Gastroesophageal sphincter (tissue), 4 donors: ENCODE measurements around the gene ROR2. TPM values are rescaled to one million over a fixed set of nuclear protein-coding genes. Genes with fewer than 3 reads are reported as not detected.

Experiments used
- ATAC-seq: fragments of 150-250 bp; one replicate; pipeline ENCODE4 v1.9.1; 2016; ENCODE audit warnings: mild to moderate bottlenecking, moderate library complexity
- H3K27ac ChIP-seq, 4 donors: fragments of 200-600 bp; sonication (generic) in 3 of 4; 1 replicate in 3 of 4; 2 replicates in 1 of 4; pipeline ENCODE4 v1.5.1; 2016 to 2019
- H3K27me3 ChIP-seq: fragments of 200-600 bp; sonication (generic); one replicate; pipeline ENCODE4 v1.5.1; 2019
- H3K36me3 ChIP-seq, 2 donors: fragments of 200-600 bp; sonication (generic); one replicate each; pipeline ENCODE4 v1.5.1; 2019; ENCODE audit warnings: control low read depth in 1 of 2
- H3K4me1 ChIP-seq, 3 donors: fragments of 200-600 bp; sonication (generic); 1 replicate in 2 of 3; 2 replicates in 1 of 3; pipeline ENCODE4 v1.5.1; 2016 to 2019; ENCODE audit warnings: control low read depth in 2 of 3
- H3K4me3 ChIP-seq, 2 donors: fragments of 200-600 bp; sonication (generic); one replicate each; pipeline ENCODE4 v1.5.1; 2019; ENCODE audit warnings: mild to moderate bottlenecking in 1 of 2, moderate library complexity in 1 of 2
- H3K9me3 ChIP-seq, 3 donors: fragments of 200-600 bp; sonication (generic); one replicate each; pipeline ENCODE4 v1.5.1; 2017 to 2019; ENCODE audit warnings: control low read depth in 2 of 3
- EP300 ChIP-seq: sonication (generic); formaldehyde crosslinking; IDR thresholded peaks from one replicate; pipeline ENCODE4 v1.6.1; 2017; ENCODE audit warnings: antibody characterized with exemption, mild to moderate bottlenecking
- POLR2A ChIP-seq, 2 donors: fragments of 450-650 bp; IDR thresholded peaks; one replicate each; pipeline ENCODE4 v1.6.1; 2017; ENCODE audit warnings: antibody characterized with exemption in 2 of 2, mild to moderate bottlenecking in 2 of 2, moderate library complexity in 1 of 2
- POLR2AphosphoS5 ChIP-seq: sonication (generic); formaldehyde crosslinking; IDR thresholded peaks from one replicate; pipeline ENCODE4 v1.6.1; 2017; ENCODE audit warnings: antibody characterized with exemption
- WGBS, 2 donors: methylation state at CpG; one replicate each; pipeline ENCODE4 v1.1.5; 2018; ENCODE audit warnings: low coverage in 1 of 2; 5-methylcytosine and 5-hydroxymethylcytosine counted together
- total RNA-seq, 4 donors: library from RNA; depleted of rRNA; stranded (reverse); fragments of >200 nt; gene quantifications; one replicate each; pipeline ENCODE4 v1.1.0, GENCODE V29; 2016
- TF ChIP-seq, protein P1 (sequence below), 4 experiments: fragments of 200-600 bp in 2 of 4; fragments of 450-650 bp in 2 of 4; sonication (generic) in 1 of 4; IDR thresholded peaks; one replicate each; pipeline ENCODE4 v1.5.1; 2017 to 2019; ENCODE audit warnings: antibody characterized with exemption in 4 of 4, mild to moderate bottlenecking in 2 of 4, moderate library complexity in 2 of 4

ROR2 gene
- total RNA-seq, 4 donors from 2014 or later: 40.8 to 69.1 (median 63.2) TPM

DNA sequence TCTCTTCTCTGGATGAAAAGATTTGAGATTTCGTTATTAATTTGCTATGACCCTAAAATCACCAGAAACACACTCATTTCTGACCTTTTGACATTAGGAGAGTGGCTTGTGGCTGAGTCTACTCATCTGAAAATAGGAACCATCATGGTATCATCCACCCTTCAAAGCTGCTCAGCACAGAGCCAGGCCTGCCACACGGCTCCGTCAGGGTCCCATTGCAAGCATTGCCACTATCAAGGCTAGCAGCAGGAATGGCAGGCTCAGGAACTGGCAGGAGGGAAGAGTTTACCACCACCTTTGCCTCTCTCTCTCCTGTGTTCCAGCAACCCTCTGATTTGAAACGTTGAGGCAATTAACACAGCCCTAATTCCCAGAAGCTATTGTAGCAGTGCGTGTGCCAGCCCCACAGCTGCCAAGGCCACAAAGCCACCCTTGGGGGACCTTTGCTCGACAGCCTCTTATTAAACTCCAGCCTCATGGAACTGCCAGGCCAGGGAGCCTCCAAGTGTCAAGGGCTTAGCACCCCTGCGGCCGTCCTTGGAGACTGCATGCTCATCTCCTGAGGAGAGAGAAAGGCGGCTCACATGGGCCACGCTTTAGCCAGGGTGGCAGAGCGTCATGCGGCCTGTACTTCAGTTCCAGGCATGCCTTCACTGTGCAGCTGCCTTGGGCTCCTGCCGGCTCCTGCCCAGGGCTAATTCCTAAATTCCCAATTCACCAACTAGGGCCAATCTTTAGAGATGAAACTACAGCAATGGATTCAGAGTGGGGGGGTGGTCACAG, 145.9 kb downstream of the ROR2 start:
- WGBS, 2 donors: 70 to 83% methylated on average over 4 to 7 of the region's 13 CpGs
- H3K9me3 ChIP-seq: no peaks in the 10 kb centered on the region
- H3K27me3 ChIP-seq: no peaks in the 10 kb centered on the region
- H3K36me3 ChIP-seq: no peaks in the 10 kb centered on the region
- H3K4me3 ChIP-seq: no peak overlapping the region
- H3K4me1 ChIP-seq: peaks cover 11 to 88% (median 28%) of the 10 kb centered on the region in 3 donors
- TF ChIP-seq, protein P1, sequence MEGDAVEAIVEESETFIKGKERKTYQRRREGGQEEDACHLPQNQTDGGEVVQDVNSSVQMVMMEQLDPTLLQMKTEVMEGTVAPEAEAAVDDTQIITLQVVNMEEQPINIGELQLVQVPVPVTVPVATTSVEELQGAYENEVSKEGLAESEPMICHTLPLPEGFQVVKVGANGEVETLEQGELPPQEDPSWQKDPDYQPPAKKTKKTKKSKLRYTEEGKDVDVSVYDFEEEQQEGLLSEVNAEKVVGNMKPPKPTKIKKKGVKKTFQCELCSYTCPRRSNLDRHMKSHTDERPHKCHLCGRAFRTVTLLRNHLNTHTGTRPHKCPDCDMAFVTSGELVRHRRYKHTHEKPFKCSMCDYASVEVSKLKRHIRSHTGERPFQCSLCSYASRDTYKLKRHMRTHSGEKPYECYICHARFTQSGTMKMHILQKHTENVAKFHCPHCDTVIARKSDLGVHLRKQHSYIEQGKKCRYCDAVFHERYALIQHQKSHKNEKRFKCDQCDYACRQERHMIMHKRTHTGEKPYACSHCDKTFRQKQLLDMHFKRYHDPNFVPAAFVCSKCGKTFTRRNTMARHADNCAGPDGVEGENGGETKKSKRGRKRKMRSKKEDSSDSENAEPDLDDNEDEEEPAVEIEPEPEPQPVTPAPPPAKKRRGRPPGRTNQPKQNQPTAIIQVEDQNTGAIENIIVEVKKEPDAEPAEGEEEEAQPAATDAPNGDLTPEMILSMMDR (IDR thresholded peaks at IDR 0.05): no peak
- no peak for TF ChIP-seq EP300
- TF ChIP-seq POLR2A (IDR thresholded peaks at IDR 0.05): no peak
- no peak for TF ChIP-seq POLR2AphosphoS5
- peak overlapping the region in 2 of 4 donors; percentile 18 to 84 for H3K27ac ChIP-seq
- ATAC-seq: no peak

DNA sequence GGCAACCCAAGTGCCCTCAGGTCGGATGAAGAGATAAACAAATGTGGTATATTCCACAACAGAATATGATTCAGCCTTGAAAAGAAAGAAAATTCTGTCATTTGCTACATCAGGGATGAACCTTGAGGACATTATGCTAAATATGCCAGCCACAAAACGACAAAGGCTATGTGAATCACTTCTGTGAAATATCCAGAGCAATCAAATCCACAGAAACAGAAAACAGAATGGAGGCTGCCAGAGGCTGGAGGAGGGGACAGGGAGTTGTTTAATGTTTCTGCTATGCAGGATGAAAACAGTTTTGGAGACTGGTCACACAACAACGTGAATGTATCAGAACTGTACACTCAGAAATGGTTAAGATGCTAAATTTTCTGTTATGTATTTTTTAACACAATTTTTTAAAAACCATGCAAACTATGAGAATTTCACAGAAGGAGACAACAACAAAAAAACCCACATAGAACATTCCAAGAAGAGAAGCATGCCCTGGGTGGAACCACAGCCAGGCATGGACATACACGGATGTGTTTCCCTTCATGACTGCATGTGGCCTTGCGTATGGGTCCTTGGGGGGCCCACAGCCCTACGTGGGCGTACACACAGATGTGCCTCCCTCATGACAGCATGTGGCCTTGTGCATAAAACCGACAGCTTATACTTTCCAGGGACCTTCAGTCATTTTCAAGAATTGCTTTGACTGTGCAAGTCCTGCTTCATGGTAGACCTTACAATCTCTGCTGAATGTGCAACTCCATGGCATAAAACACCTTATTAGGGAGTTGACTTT, 146.7 kb downstream of the ROR2 start:
- ATAC-seq: no peak
- no peak for TF ChIP-seq POLR2AphosphoS5
- TF ChIP-seq, protein P1 (IDR thresholded peaks at IDR 0.05): no peak
- no peak for TF ChIP-seq EP300
- no peak for TF ChIP-seq POLR2A (IDR thresholded peaks at IDR 0.05)
- H3K9me3 ChIP-seq: no peaks in the 10 kb centered on the region
- H3K27ac ChIP-seq: peak overlapping the region in 3 of 4 donors; percentile 43 to 84 (median 47)
- peaks cover 12 to 93% (median 35%) of the 10 kb centered on the region in 3 donors for H3K4me1 ChIP-seq
- no peaks in the 10 kb centered on the region for H3K36me3 ChIP-seq
- H3K4me3 ChIP-seq: no peak overlapping the region
- WGBS, 2 donors: 10 to 38% methylated on average over 4 to 7 of the region's 8 CpGs
- no peaks in the 10 kb centered on the region for H3K27me3 ChIP-seq

DNA sequence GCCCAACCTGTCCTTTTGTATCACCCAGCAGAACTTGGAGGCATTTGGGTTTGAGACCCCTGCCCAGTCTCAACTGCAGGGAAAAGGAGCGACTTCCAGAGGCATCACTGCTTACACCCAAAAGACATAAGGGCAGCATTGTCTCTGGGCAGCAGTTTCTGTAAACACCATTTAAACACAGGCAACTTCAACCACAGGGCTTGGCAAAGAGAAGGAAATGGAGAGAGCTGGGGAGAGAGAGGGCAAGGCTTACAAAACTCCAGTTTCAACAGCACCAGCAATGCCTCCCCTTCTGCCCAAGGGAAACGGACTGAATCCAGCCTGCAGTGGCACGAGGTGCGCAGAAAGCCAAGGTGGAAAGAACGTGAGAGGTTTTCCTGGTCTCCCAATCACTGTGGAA, 147.6 kb downstream of the ROR2 start:
- peak overlapping the region in 3 of 4 donors; percentile 43 to 84 (median 47) for H3K27ac ChIP-seq
- no peaks in the 10 kb centered on the region for H3K36me3 ChIP-seq
- no peaks in the 10 kb centered on the region for H3K27me3 ChIP-seq
- no peak for ATAC-seq
- H3K4me1 ChIP-seq: peaks cover 12 to 86% (median 30%) of the 10 kb centered on the region in 3 donors
- no peaks in the 10 kb centered on the region for H3K9me3 ChIP-seq
- no peak overlapping the region for H3K4me3 ChIP-seq
- TF ChIP-seq EP300 (no peak), POLR2A (IDR thresholded peaks at IDR 0.05) (no peak), POLR2AphosphoS5 (no peak)
- TF ChIP-seq, protein P1 (IDR thresholded peaks at IDR 0.05): no peak
- 40 to 83% methylated on average over 3 to 4 of the region's 5 CpGs for whole genome bisulfite sequencing, 2 donors

DNA sequence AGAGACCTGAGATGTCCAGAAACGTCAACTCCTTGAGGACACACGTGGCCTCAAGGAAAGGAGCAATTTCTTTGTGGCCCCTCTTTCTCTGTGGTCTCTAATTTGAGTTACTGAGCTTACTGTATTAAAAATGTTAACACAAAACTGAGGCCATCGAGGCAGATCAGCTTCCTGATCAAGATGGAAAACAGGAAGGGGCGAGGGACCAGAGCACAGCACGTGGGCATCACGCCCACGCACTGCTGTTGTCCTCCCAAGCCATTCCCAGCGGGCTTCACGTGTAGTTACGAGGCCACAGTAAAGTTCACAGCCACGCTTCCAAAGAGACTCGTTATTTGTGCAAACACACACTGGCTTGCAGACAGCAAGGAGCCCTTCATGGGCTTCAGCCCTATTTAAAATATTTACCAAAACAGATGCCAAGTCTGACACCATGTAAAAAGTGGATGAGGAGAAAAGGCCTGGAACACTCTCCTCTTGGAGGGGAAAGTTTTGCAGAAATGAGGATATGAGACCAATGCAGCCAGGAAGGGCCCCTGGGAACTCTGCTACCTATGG, 149.5 kb downstream of the ROR2 start:
- TF ChIP-seq, protein P1 (IDR thresholded peaks at IDR 0.05): no peak
- Histone ChIP-seq H3K4me1 (peaks cover 12 to 86% (median 30%) of the 10 kb centered on the region in 3 donors), H3K4me3 (no peak overlapping the region), H3K27ac (peak overlapping the region in 3 of 4 donors; percentile 80 to 85 (median 84)), H3K36me3 (no peaks in the 10 kb centered on the region), H3K9me3 (no peaks in the 10 kb centered on the region), H3K27me3 (no peaks in the 10 kb centered on the region)
- WGBS, 2 donors: 44 to 61% methylated on average over 2 to 6 of the region's 12 CpGs
- no peak for ATAC-seq
